Breast epithelium (tissue), 3 donors: ENCODE data around the gene NINJ1.

Experiments
- POLR2A ChIP-seq: fragments of 450-650 bp; IDR thresholded peaks from one replicate; pipeline ENCODE4 v1.6.1; 2016; ENCODE audit warnings: antibody characterized with exemption, mild to moderate bottlenecking, moderate library complexity
- POLR2AphosphoS5 ChIP-seq, 3 donors: sonication (generic); formaldehyde crosslinking; IDR thresholded peaks; one replicate each; pipeline ENCODE4 v1.6.1; 2017; ENCODE audit warnings: antibody characterized with exemption in 3 of 3
- TF ChIP-seq, protein P1 (sequence below), 3 donors: fragments of 450-650 bp; IDR thresholded peaks; one replicate each; pipeline ENCODE4 v1.5.1; 2016 to 2017; ENCODE audit warnings: antibody characterized with exemption in 3 of 3, mild to moderate bottlenecking in 3 of 3, moderate library complexity in 3 of 3

- no peak for TF ChIP-seq POLR2A
- TF ChIP-seq POLR2AphosphoS5 (IDR thresholded peaks at IDR 0.05): no peak
- TF ChIP-seq, protein P1, sequence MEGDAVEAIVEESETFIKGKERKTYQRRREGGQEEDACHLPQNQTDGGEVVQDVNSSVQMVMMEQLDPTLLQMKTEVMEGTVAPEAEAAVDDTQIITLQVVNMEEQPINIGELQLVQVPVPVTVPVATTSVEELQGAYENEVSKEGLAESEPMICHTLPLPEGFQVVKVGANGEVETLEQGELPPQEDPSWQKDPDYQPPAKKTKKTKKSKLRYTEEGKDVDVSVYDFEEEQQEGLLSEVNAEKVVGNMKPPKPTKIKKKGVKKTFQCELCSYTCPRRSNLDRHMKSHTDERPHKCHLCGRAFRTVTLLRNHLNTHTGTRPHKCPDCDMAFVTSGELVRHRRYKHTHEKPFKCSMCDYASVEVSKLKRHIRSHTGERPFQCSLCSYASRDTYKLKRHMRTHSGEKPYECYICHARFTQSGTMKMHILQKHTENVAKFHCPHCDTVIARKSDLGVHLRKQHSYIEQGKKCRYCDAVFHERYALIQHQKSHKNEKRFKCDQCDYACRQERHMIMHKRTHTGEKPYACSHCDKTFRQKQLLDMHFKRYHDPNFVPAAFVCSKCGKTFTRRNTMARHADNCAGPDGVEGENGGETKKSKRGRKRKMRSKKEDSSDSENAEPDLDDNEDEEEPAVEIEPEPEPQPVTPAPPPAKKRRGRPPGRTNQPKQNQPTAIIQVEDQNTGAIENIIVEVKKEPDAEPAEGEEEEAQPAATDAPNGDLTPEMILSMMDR (IDR thresholded peaks at IDR 0.05): no peak
Measured at GRCh38 chr9:93114984-93115335, 19.1 kb downstream of the NINJ1 start.
